ENCODE measurements around the gene TMEM125.
A peak's percentile ranks its signal among the peaks of the same experiment; 100 is the strongest.

DNA sequence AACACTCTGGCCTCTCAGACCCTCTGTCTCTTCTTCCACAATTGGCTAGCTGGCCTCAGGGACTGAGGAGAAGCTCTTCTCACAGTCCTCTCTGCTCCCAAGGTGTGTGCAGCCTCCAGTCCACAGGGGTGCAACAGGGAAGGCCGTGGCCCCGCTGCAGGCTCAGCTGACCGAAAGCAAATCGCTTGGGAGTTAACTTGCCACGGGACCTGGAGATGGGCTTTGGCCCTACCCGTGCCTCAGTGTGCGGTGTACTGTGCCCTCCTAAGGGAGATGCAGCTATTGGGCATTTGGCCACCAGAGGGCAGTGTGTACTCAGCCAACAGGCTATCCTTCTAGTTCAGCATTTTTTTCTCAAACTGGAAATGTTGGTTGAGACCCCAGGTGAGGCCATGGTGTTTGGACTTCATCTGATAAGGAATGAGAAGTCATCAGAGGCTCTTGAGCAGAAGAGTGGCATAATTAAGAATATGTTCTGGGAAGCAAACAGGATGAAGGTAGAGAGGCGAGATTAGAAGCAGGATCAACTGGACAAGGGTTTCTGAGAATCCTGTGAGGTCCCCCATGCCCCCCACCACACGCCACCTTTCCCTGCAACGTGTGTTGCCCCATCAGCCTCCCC is 42.5 kb upstream of the TMEM125 start:
- no peak for TF ChIP-seq POLR2A (IDR thresholded peaks at IDR 0.05)
- TF ChIP-seq, protein P1, sequence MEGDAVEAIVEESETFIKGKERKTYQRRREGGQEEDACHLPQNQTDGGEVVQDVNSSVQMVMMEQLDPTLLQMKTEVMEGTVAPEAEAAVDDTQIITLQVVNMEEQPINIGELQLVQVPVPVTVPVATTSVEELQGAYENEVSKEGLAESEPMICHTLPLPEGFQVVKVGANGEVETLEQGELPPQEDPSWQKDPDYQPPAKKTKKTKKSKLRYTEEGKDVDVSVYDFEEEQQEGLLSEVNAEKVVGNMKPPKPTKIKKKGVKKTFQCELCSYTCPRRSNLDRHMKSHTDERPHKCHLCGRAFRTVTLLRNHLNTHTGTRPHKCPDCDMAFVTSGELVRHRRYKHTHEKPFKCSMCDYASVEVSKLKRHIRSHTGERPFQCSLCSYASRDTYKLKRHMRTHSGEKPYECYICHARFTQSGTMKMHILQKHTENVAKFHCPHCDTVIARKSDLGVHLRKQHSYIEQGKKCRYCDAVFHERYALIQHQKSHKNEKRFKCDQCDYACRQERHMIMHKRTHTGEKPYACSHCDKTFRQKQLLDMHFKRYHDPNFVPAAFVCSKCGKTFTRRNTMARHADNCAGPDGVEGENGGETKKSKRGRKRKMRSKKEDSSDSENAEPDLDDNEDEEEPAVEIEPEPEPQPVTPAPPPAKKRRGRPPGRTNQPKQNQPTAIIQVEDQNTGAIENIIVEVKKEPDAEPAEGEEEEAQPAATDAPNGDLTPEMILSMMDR (IDR thresholded peaks at IDR 0.05) = peak; percentile 88 to 95 (median 92)

Data from esophagus squamous epithelium (tissue), 4 donors.